K562 (cell line): ENCODE data around the gene UAP1. TPM values are rescaled to one million over a fixed set of nuclear protein-coding genes. Genes with fewer than 3 reads are reported as not detected.

Experiments
- ATAC-seq: fragments of 200-7000 bp; cut with Tn5 transposase; 3 replicates; pipeline ENCODE4 v1.9.1; 2020; ENCODE audit warnings: moderate library complexity
- BruUV-seq: library from RNA; stranded (reverse); fragments of 400-500 nt; replicated peaks from 2 replicates; lab custom pipeline; 2021; lab: Mats Ljungman, UMichigan
- CTCF ChIA-PET: fragments of 300-600 bp; formaldehyde crosslinking; extraction: SDS; loops from one replicate; lab custom pipeline; 2021; ENCODE audit warnings: low intra/inter-chr PET ratio; lab: Yijun Ruan, JAX
- POLR2A ChIA-PET: fragments of 300-600, 350-650 bp; sonication (Branson Sonifier 250); formaldehyde crosslinking; extraction: SDS; loops from one replicate; lab custom pipeline; 2021; ENCODE audit warnings: antibody characterized with exemption, inconsistent platforms; lab: Yijun Ruan, JAX
- DNase-seq, 4 experiments: peaks; one replicate each; pipeline versions ENCODE4 v3.0.0 to v3.0.0-alpha.2; 2011 to 2018; ENCODE audit warnings: low spot score in 3 of 4, mixed read lengths in 3 of 4; ENCODE audit errors: extremely low read depth in 1 of 4
- FAIRE-seq: peaks from 2 replicates; lab custom pipeline; 2011; peaks lifted over from hg19 to GRCh38; lab: Jason Lieb, UNC
- H2AFZ ChIP-seq: 2 replicates; pipeline ENCODE4 v1.6.0; 2011; ENCODE audit warnings: low read depth, low read length, control low read depth, inconsistent platforms
- H3K27ac ChIP-seq: fragments of 200-600 bp; 3 replicates; pipeline ENCODE4 v1.8.0; 2011; ENCODE audit warnings: low read depth, mild to moderate bottlenecking, control low read depth, inconsistent platforms, low read length, moderate library complexity, mixed read lengths; ENCODE audit errors: extremely low read depth
- H3K27me3 ChIP-seq, 2 experiments: fragments of 300-600 bp in 1 of 2; 2 replicates in 1 of 2; 3 replicates in 1 of 2; pipeline versions ENCODE4 v1.6.0 to v1.8.0; 2011; ENCODE audit warnings: inconsistent platforms in 2 of 2, low read length in 2 of 2, mild to moderate bottlenecking in 1 of 2, mixed read lengths in 1 of 2, moderate library complexity in 1 of 2; ENCODE audit not compliant: control insufficient read depth in 2 of 2, insufficient read depth in 2 of 2
- H3K36me3 ChIP-seq: fragments of 300-600 bp; 3 replicates; pipeline ENCODE4 v1.8.0; 2011; ENCODE audit warnings: mild to moderate bottlenecking, low read length, inconsistent platforms; ENCODE audit not compliant: control insufficient read depth, insufficient read depth
- H3K4me1 ChIP-seq, 2 experiments: fragments of 200-600 bp in 1 of 2; replicated peaks in 1 of 2; 2 replicates in 1 of 2; 3 replicates in 1 of 2; pipeline versions ENCODE4 v1.5.1 to v1.8.0; 2011; ENCODE audit warnings: inconsistent platforms in 2 of 2, low read length in 2 of 2, mild to moderate bottlenecking in 1 of 2, mixed read lengths in 1 of 2, moderate library complexity in 1 of 2; ENCODE audit not compliant: control insufficient read depth in 2 of 2, insufficient read depth in 2 of 2
- H3K4me2 ChIP-seq: 2 replicates; pipeline ENCODE4 v1.6.1; 2011; ENCODE audit warnings: low read length, control low read depth, inconsistent platforms, mixed read lengths; ENCODE audit not compliant: insufficient read depth
- H3K4me3 ChIP-seq: fragments of 200-600 bp; sonication (generic), shearing (Covaris generic); 2 replicates; pipeline ENCODE4 v1.5.1; 2016; ENCODE audit warnings: control low read depth, inconsistent platforms
- H3K79me2 ChIP-seq: fragments of 200-600 bp; 3 replicates; pipeline ENCODE4 v1.8.0; 2011; ENCODE audit warnings: low read length, inconsistent platforms; ENCODE audit not compliant: control insufficient read depth, insufficient read depth
- H3K9ac ChIP-seq, 2 experiments: 2 replicates each; pipeline versions ENCODE4 v1.6.0 to v1.6.1; 2011; ENCODE audit warnings: low read depth in 2 of 2, low read length in 2 of 2, control low read depth in 1 of 2, inconsistent platforms in 1 of 2, mild to moderate bottlenecking in 1 of 2, mixed read lengths in 1 of 2; ENCODE audit not compliant: insufficient read depth in 1 of 2
- H3K9me1 ChIP-seq: one replicate; pipeline ENCODE4 v1.6.0; 2011; ENCODE audit warnings: inconsistent platforms, mild to moderate bottlenecking, low read length, moderate library complexity; ENCODE audit not compliant: control insufficient read depth, insufficient read depth
- H3K9me3 ChIP-seq: replicated peaks from 2 replicates; pipeline ENCODE4 v1.5.1; 2011; ENCODE audit warnings: low read depth, low read length, inconsistent platforms; ENCODE audit not compliant: control insufficient read depth, insufficient read depth
- H4K20me1 ChIP-seq: replicated peaks from 2 replicates; pipeline ENCODE4 v1.6.1; 2011; ENCODE audit warnings: low read length, inconsistent platforms, mixed read lengths; ENCODE audit not compliant: control insufficient read depth, insufficient read depth
- C11orf30 ChIP-seq: fragments of 450-650 bp; IDR thresholded peaks from 2 replicates; pipeline ENCODE4 v1.6.1; 2016; ENCODE audit warnings: low read depth, mild to moderate bottlenecking
- EP300 ChIP-seq: IDR thresholded peaks from 2 replicates; pipeline ENCODE4 v1.6.1; 2012; ENCODE audit warnings: low read length, improper control_type of control experiment
- ERF ChIP-seq: fragments of 450-650 bp; formaldehyde crosslinking; IDR thresholded peaks from 2 replicates; pipeline ENCODE4 v1.4.0; 2020; ENCODE audit warnings: mild to moderate bottlenecking, mixed read lengths
- FOXK1 ChIP-seq: sonication (generic); formaldehyde crosslinking; IDR thresholded peaks from 2 replicates; pipeline ENCODE4 v1.8.0; 2022; ENCODE audit warnings: missing genetic modification reagents, mild to moderate bottlenecking, borderline replicate concordance
- HIVEP1 ChIP-seq: fragments of 250-450 bp; sonication (Bioruptor Pico); IDR thresholded peaks from 2 replicates; pipeline ENCODE4 v1.4.0; 2020; ENCODE audit warnings: mild to moderate bottlenecking
- MAFF ChIP-seq: IDR thresholded peaks from 2 replicates; pipeline ENCODE4 v1.6.1; 2012; ENCODE audit warnings: low read length, improper control_type of control experiment
- MAFK ChIP-seq: IDR thresholded peaks from 2 replicates; pipeline ENCODE4 v1.6.1; 2011; ENCODE audit warnings: low read length, improper control_type of control experiment
- MCM3 ChIP-seq: fragments of 450-650 bp; IDR thresholded peaks from 2 replicates; pipeline ENCODE4 v1.6.1; 2016
- MNT ChIP-seq, 2 experiments: fragments of 450-650 bp; conservative IDR thresholded peaks; 2 replicates each; pipeline ENCODE4 v1.6.1; 2017; ENCODE audit warnings: mild to moderate bottlenecking in 2 of 2, moderate library complexity in 2 of 2
- NFE2L1 ChIP-seq: fragments of 450-650 bp; IDR thresholded peaks from 2 replicates; pipeline ENCODE4 v1.6.1; 2016; ENCODE audit warnings: missing genetic modification characterization, low read depth, mild to moderate bottlenecking, missing compliant biosample characterization, moderate library complexity, borderline replicate concordance
- NFIX ChIP-seq: fragments of 250-450 bp; sonication (Bioruptor Pico); IDR thresholded peaks from 2 replicates; pipeline ENCODE4 v1.4.0; 2020; ENCODE audit warnings: low read depth, mild to moderate bottlenecking, moderate library complexity
- NFXL1 ChIP-seq: fragments of 450-650 bp; formaldehyde crosslinking; IDR thresholded peaks from 2 replicates; pipeline ENCODE4 v1.4.0; 2021; ENCODE audit warnings: mild to moderate bottlenecking
- NR2F6 ChIP-seq: fragments of 450-650 bp; formaldehyde crosslinking; IDR thresholded peaks from 2 replicates; pipeline ENCODE4 v1.4.0; 2020; ENCODE audit warnings: mild to moderate bottlenecking
- RBBP5 ChIP-seq: fragments of 200-600 bp; sonication (generic); IDR thresholded peaks from 2 replicates; pipeline ENCODE4 v1.6.1; 2012; ENCODE audit warnings: borderline replicate concordance, mild to moderate bottlenecking, low read length, control low read depth, inconsistent platforms; ENCODE audit not compliant: insufficient read depth, poor library complexity, severe bottlenecking
- TRIM25 ChIP-seq: fragments of 450-650 bp; IDR thresholded peaks from 2 replicates; pipeline ENCODE4 v1.7.0; 2016; ENCODE audit warnings: borderline replicate concordance
- ZNF140 ChIP-seq: fragments of 250-450 bp; sonication (Bioruptor Pico); IDR thresholded peaks from 2 replicates; pipeline ENCODE4 v1.8.0; 2021; ENCODE audit warnings: moderate library complexity, mild to moderate bottlenecking, inconsistent platforms
- ZNF253 ChIP-seq: fragments of 250-450 bp; sonication (Bioruptor Pico); conservative IDR thresholded peaks from 2 replicates; pipeline ENCODE4 v1.6.1; 2021; ENCODE audit warnings: mild to moderate bottlenecking
- ZNF316 ChIP-seq: fragments of 450-650 bp; IDR thresholded peaks from 2 replicates; pipeline ENCODE4 v1.6.1; 2016
- ZNF695 ChIP-seq: fragments of 450-650 bp; formaldehyde crosslinking; IDR thresholded peaks from 2 replicates; pipeline ENCODE4 v1.4.0; 2020; ENCODE audit warnings: mild to moderate bottlenecking, moderate library complexity
- ZNF696 ChIP-seq: fragments of 250-450 bp; sonication (Bioruptor Pico); conservative IDR thresholded peaks from 2 replicates; pipeline ENCODE4 v1.4.0; 2020; ENCODE audit warnings: mild to moderate bottlenecking, moderate library complexity
- ZNF780A ChIP-seq: fragments of 250-450 bp; sonication (Bioruptor Pico); IDR thresholded peaks from 2 replicates; pipeline ENCODE4 v1.5.0; 2021; ENCODE audit warnings: mild to moderate bottlenecking
- in situ Hi-C: fragments of 300-500 bp; cut with MboI; formaldehyde crosslinking; loops from 4 replicates; pipeline ENCODE4 v1.15.0; 2018; ENCODE audit warnings: inconsistent platforms, mixed read lengths
- intact Hi-C: fragments of 100-400 bp; cut with micrococcal nuclease; formaldehyde crosslinking; loops from 2 replicates; pipeline ENCODE4 v1.14.2; 2022
- polyA plus RNA-seq, 8 experiments: library from polyadenylated mRNA; depleted of rRNA in 4 of 8; stranded (reverse) in 5 of 8; unstranded in 3 of 8; fragments of >200 nt; fragmentation: Nextera tagmentation in 2 of 8; fragmentation: Illumina TruSeq in 1 of 8; extraction: Ambion mirVana in 2 of 8; extraction: Trizol in 1 of 8; gene quantifications; 2 replicates each; pipeline versions ENCODE4 v1.2.1 to v1.2.3, GENCODE V29; 2011 to 2014; ENCODE audit warnings: inconsistent platforms in 1 of 8, missing spikeins in 1 of 8
- total RNA-seq, 7 experiments: library from RNA; depleted of rRNA in 6 of 7; stranded (reverse); fragments of >200 nt in 6 of 7; fragmentation: Illumina TruSeq in 2 of 7; extraction: Trizol in 2 of 7; gene quantifications; 2 replicates each; pipeline versions ENCODE4 v1.2.1 to v1.2.3, GENCODE V29; 2011 to 2021; ENCODE audit warnings: low replicate concordance in 1 of 7

The UAP1 gene
- total and polyA plus RNA-seq, 9 of the 15 experiments (the other 6 are each of a cell fraction or from before 2014, with no cell fraction given) = 182 to 317 (median 213) TPM

- TF ChIP-seq NFE2L1 (no peak), NFXL1 (no peak), FOXK1 (CRISPR knock-in tag) (peak; percentile 96; the same call in 1 of the 2 replicates), MNT (conservative IDR thresholded peaks at IDR 0.05) (peak; percentile 61 to 87), RBBP5 (peak; percentile 81), MCM3 (no peak), ZNF780A (CRISPR knock-in tag) (0 out of 2 replicates have a peak, but pooled peaks have one; percentile 12), ZNF316 (peak; percentile 27; the same call in 1 of the 2 replicates), ERF (CRISPR knock-in tag) (peak; percentile 45; the same call in 1 of the 2 replicates)
Observed at GRCh38 chr1:162561616-162562469, at the start of gene UAP1 (continued).

GRCh38 chr1:162527314-162527713 is 34.2 kb upstream of the UAP1 start:
- Histone ChIP-seq H3K9ac (no peak overlapping the region), H2AFZ (no peak overlapping the region), H3K9me1 (no peaks in the 10 kb centered on the region), H3K4me2 (no peak overlapping the region), H4K20me1 (no peaks in the 10 kb centered on the region), H3K4me1 (no peaks in the 10 kb centered on the region), H3K4me3 (no peak overlapping the region), H3K9me3 (no peaks in the 10 kb centered on the region), H3K27ac (no peak overlapping the region), H3K36me3 (peaks cover 67% of the 10 kb centered on the region), H3K27me3 (no peaks in the 10 kb centered on the region), H3K79me2 (0 out of 3 replicates have a peak, but pooled peaks cover 6% of the 10 kb centered on the region)
- no peak for ATAC-seq
- no peak for FAIRE-seq
- intact Hi-C loops = no loop called here
- ChIA-PET CTCF (no interaction called here), POLR2A (interaction anchor here (0.7 to 1.7 kb wide), 7 partner anchors 8 to 51 kb away, joined by 3 to 6 read pairs (median 3); partner anchors contain the start of gene UAP1)
- BruUV-seq = no TSS peak
- no peak for DNase-seq
- in situ Hi-C loops = no loop called here
- TF ChIP-seq MAFF (peak; percentile 64), MAFK (peak; percentile 65), ZNF253 (CRISPR knock-in tag) (no peak), NFIX (CRISPR knock-in tag) (no peak), C11orf30 (peak; percentile 79), EP300 (no peak), TRIM25 (no peak), HIVEP1 (CRISPR knock-in tag) (no peak), ZNF696 (CRISPR knock-in tag) (no peak), ZNF140 (no peak), NR2F6 (CRISPR knock-in tag) (no peak), ZNF695 (CRISPR knock-in tag) (no peak)
